Measurements from ENCODE around the gene STARD9. TPM values are rescaled to one million over a fixed set of nuclear protein-coding genes. Genes with fewer than 3 reads are reported as not detected.

The STARD9 gene
- total RNA-seq, 1 experiment from 2014 or later, result 5.0 TPM

DNA sequence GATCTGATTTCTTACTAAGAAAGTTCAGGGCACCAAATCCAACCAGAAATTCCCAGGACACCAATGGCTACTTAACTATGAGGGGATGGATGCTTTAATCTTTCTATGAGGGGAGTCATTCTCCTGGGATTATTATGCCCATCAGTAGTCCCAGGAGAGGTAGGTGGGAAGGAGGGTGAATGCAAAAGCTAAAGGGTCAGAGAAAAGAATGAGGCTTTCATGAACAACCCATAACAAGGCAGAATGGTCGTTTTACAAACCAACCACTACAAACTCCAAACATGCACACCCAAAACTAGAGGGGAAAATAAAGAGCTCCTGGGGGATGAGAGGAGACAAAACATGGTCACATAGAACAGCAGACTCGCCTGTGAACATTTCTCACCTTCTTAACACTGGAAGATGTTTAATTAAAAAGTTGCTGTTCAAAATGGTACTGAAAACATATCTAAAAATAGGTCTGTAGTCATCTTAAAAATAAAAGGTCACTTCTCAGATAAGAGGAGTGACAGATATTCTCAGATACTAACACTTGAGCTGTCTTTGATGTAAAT, 3.7 kb downstream of the STARD9 start:
- Histone ChIP-seq H2AFZ (ENCODE audit: low read depth, low read length, poor library complexity, severe bottlenecking) (no peak overlapping the region), H3K27me3 (ENCODE audit: insufficient read depth, low read length) (no peaks in the 10 kb centered on the region; the same call in 1 of the 2 replicates), H3K9me2 (ENCODE audit: insufficient read depth) (no peaks in the 10 kb centered on the region), H3K27ac (ENCODE audit: low read depth, low read length) (no peak overlapping the region), H3K36me3 (ENCODE audit: control insufficient read depth in 1 of 2, insufficient read depth in 2 of 2, low read length in 2 of 2) (no peaks in the 10 kb centered on the region), H3K9me3 (ENCODE audit: control insufficient read depth in 1 of 2, insufficient read depth in 1 of 2, low read depth in 1 of 2, low read length in 2 of 2) (no peaks in the 10 kb centered on the region), H3K4me3 (replicated peaks in 1 of 2; ENCODE audit: low read depth in 1 of 2, low read length in 2 of 2) (no peak overlapping the region), H3K4me1 (ENCODE audit: control insufficient read depth in 1 of 2, insufficient read depth in 2 of 2, low read length in 2 of 2) (peaks cover 16 to 31% of the 10 kb centered on the region in 2 experiments), H4K20me1 (ENCODE audit: insufficient read depth) (no peaks in the 10 kb centered on the region), H3K79me2 (ENCODE audit: insufficient read depth, low read length) (peaks cover 4% of the 10 kb centered on the region; the same call in 1 of the 2 replicates), H3K9ac (ENCODE audit: low read length) (no peak overlapping the region), H3K4me2 (ENCODE audit: low read length) (no peak overlapping the region)
- RAD21 ChIA-PET (ENCODE audit: low non-redundant PET in 1 of 2, low total read pairs in 2 of 2, uncharacterized antibody in 2 of 2, unreplicated experiment in 2 of 2), result no interaction called here
- CTCF ChIA-PET, result no interaction called here
- no peak for ATAC-seq
- intact Hi-C loops (cut with micrococcal nuclease), result no loop called here
- POLR2A ChIA-PET, result interaction anchor here (0.6 kb wide), 1 partner anchor 9 kb away, joined by 3 read pairs; no protein-coding TSS in a partner anchor
- BruUV-seq (replicated peaks), result no TSS peak
- no peak for TF ChIP-seq SIN3A (IDR thresholded peaks at IDR 0.05; ENCODE audit: low read depth)
- no peak for TF ChIP-seq RAD21 (IDR thresholded peaks at IDR 0.05; ENCODE audit: low read depth)
- no peak for TF ChIP-seq ZNF274 (IDR thresholded peaks at IDR 0.05; ENCODE audit: low read depth, low read length)
- TF ChIP-seq, protein P1, sequence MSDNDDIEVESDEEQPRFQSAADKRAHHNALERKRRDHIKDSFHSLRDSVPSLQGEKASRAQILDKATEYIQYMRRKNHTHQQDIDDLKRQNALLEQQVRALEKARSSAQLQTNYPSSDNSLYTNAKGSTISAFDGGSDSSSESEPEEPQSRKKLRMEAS (IDR thresholded peaks at IDR 0.05), result no peak
- TF ChIP-seq FOSL1 (IDR thresholded peaks at IDR 0.05; ENCODE audit: low read depth), result no peak
- TF ChIP-seq JUND (IDR thresholded peaks at IDR 0.05), result no peak
- TF ChIP-seq CEBPB (IDR thresholded peaks at IDR 0.05; ENCODE audit: low read depth), result no peak
- no peak for TF ChIP-seq SRF (IDR thresholded peaks at IDR 0.05; ENCODE audit: low read depth)
- TF ChIP-seq, protein P2, sequence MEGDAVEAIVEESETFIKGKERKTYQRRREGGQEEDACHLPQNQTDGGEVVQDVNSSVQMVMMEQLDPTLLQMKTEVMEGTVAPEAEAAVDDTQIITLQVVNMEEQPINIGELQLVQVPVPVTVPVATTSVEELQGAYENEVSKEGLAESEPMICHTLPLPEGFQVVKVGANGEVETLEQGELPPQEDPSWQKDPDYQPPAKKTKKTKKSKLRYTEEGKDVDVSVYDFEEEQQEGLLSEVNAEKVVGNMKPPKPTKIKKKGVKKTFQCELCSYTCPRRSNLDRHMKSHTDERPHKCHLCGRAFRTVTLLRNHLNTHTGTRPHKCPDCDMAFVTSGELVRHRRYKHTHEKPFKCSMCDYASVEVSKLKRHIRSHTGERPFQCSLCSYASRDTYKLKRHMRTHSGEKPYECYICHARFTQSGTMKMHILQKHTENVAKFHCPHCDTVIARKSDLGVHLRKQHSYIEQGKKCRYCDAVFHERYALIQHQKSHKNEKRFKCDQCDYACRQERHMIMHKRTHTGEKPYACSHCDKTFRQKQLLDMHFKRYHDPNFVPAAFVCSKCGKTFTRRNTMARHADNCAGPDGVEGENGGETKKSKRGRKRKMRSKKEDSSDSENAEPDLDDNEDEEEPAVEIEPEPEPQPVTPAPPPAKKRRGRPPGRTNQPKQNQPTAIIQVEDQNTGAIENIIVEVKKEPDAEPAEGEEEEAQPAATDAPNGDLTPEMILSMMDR (IDR thresholded peaks at IDR 0.05 in 2 of 3, conservative IDR thresholded peaks at IDR 0.05 in 1 of 3; ENCODE audit: borderline replicate concordance in 1 of 3, insufficient read depth in 1 of 3, low read depth in 2 of 3, low read length in 2 of 3), result no peak
- TF ChIP-seq, protein P3, sequence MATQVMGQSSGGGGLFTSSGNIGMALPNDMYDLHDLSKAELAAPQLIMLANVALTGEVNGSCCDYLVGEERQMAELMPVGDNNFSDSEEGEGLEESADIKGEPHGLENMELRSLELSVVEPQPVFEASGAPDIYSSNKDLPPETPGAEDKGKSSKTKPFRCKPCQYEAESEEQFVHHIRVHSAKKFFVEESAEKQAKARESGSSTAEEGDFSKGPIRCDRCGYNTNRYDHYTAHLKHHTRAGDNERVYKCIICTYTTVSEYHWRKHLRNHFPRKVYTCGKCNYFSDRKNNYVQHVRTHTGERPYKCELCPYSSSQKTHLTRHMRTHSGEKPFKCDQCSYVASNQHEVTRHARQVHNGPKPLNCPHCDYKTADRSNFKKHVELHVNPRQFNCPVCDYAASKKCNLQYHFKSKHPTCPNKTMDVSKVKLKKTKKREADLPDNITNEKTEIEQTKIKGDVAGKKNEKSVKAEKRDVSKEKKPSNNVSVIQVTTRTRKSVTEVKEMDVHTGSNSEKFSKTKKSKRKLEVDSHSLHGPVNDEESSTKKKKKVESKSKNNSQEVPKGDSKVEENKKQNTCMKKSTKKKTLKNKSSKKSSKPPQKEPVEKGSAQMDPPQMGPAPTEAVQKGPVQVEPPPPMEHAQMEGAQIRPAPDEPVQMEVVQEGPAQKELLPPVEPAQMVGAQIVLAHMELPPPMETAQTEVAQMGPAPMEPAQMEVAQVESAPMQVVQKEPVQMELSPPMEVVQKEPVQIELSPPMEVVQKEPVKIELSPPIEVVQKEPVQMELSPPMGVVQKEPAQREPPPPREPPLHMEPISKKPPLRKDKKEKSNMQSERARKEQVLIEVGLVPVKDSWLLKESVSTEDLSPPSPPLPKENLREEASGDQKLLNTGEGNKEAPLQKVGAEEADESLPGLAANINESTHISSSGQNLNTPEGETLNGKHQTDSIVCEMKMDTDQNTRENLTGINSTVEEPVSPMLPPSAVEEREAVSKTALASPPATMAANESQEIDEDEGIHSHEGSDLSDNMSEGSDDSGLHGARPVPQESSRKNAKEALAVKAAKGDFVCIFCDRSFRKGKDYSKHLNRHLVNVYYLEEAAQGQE (IDR thresholded peaks at IDR 0.05; ENCODE audit: low read depth), result no peak
- TF ChIP-seq EGR1 (IDR thresholded peaks at IDR 0.05; ENCODE audit: low read depth), result no peak
- TF ChIP-seq ELF1 (IDR thresholded peaks at IDR 0.05; ENCODE audit: borderline replicate concordance, low read depth), result no peak
- no peak for TF ChIP-seq CBX3 (IDR thresholded peaks at IDR 0.05; ENCODE audit: low read depth)
- TF ChIP-seq, protein P4, sequence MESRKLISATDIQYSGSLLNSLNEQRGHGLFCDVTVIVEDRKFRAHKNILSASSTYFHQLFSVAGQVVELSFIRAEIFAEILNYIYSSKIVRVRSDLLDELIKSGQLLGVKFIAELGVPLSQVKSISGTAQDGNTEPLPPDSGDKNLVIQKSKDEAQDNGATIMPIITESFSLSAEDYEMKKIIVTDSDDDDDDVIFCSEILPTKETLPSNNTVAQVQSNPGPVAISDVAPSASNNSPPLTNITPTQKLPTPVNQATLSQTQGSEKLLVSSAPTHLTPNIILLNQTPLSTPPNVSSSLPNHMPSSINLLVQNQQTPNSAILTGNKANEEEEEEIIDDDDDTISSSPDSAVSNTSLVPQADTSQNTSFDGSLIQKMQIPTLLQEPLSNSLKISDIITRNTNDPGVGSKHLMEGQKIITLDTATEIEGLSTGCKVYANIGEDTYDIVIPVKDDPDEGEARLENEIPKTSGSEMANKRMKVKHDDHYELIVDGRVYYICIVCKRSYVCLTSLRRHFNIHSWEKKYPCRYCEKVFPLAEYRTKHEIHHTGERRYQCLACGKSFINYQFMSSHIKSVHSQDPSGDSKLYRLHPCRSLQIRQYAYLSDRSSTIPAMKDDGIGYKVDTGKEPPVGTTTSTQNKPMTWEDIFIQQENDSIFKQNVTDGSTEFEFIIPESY (IDR thresholded peaks at IDR 0.05; ENCODE audit: extremely low read depth, insufficient replicate concordance, low read length), result no peak
- TF ChIP-seq ZFX (IDR thresholded peaks at IDR 0.05), result no peak
- TF ChIP-seq EZH2phosphoT487 (IDR thresholded peaks at IDR 0.05; ENCODE audit: borderline replicate concordance), result no peak
- no peak for TF ChIP-seq EZH2 (IDR thresholded peaks at IDR 0.05)
- no peak for TF ChIP-seq POLR2A (IDR thresholded peaks at IDR 0.05; ENCODE audit: borderline replicate concordance, extremely low read depth, insufficient read depth, insufficient read length)
- TF ChIP-seq POLR2AphosphoS5 (IDR thresholded peaks at IDR 0.05; ENCODE audit: low read depth, low read length), result no peak
- TF ChIP-seq YY1 (IDR thresholded peaks at IDR 0.05; ENCODE audit: extremely low read depth, insufficient replicate concordance, low read depth, low read length), result no peak
- DNase-seq (ENCODE audit: low read depth, low spot score), result no peak
